Keratinocyte (primary cell): ENCODE measurements around the gene MNAT1. TPM values are rescaled to one million over a fixed set of nuclear protein-coding genes. Genes with fewer than 3 reads are reported as not detected.

Experiments used
- DNase-seq: peaks from one replicate; pipeline ENCODE4 v3.0.0-alpha.2; 2011; ENCODE audit warnings: low read depth, missing footprints, low spot score
- FAIRE-seq: peaks from 2 replicates; lab custom pipeline; 2011; peaks lifted over from hg19 to GRCh38; lab: Jason Lieb, UNC
- H2AFZ ChIP-seq: 2 replicates; pipeline ENCODE4 v1.6.0; 2012; ENCODE audit warnings: low read length, control low read depth, inconsistent platforms; ENCODE audit not compliant: control insufficient read depth
- H3K27ac ChIP-seq: 2 replicates; pipeline ENCODE4 v1.5.1; 2011; ENCODE audit warnings: low read length; ENCODE audit not compliant: control insufficient read depth, insufficient read depth
- H3K27me3 ChIP-seq: 3 replicates; pipeline ENCODE4 v1.6.0; 2011; ENCODE audit warnings: low read length; ENCODE audit not compliant: control insufficient read depth, insufficient read depth; ENCODE audit errors: extremely low read depth
- H3K36me3 ChIP-seq, 2 experiments: 2 replicates in 1 of 2; 3 replicates in 1 of 2; pipeline ENCODE4 v1.5.1; 2011; ENCODE audit warnings: low read length in 2 of 2, mild to moderate bottlenecking in 1 of 2; ENCODE audit not compliant: control insufficient read depth in 2 of 2, insufficient read depth in 2 of 2; ENCODE audit errors: extremely low read depth in 1 of 2
- H3K4me1 ChIP-seq: 3 replicates; pipeline ENCODE4 v1.5.1; 2011; ENCODE audit warnings: low read length; ENCODE audit not compliant: control insufficient read depth, insufficient read depth; ENCODE audit errors: extremely low read depth
- H3K4me2 ChIP-seq: 3 replicates; pipeline ENCODE4 v1.6.0; 2011; ENCODE audit warnings: low read depth, low read length; ENCODE audit not compliant: control insufficient read depth, insufficient read depth; ENCODE audit errors: extremely low read depth
- H3K4me3 ChIP-seq, 3 experiments: fragments of 200-600 bp in 1 of 3; sonication (generic) in 1 of 3; 2 replicates in 2 of 3; 3 replicates in 1 of 3; pipeline ENCODE4 v1.5.1; 2011 to 2016; ENCODE audit warnings: low read length in 3 of 3, mild to moderate bottlenecking in 3 of 3, control low read depth in 2 of 3, inconsistent platforms in 1 of 3, low read depth in 1 of 3, mixed read lengths in 1 of 3, mixed run types in 1 of 3, moderate library complexity in 1 of 3; ENCODE audit not compliant: control insufficient read depth in 2 of 3, insufficient read depth in 2 of 3; ENCODE audit errors: extremely low read depth in 1 of 3
- H3K79me2 ChIP-seq: 2 replicates; pipeline ENCODE4 v1.6.0; 2012; ENCODE audit warnings: low read length; ENCODE audit not compliant: control insufficient read depth, insufficient read depth
- H3K9ac ChIP-seq: 3 replicates; pipeline ENCODE4 v1.6.0; 2011; ENCODE audit warnings: low read length; ENCODE audit not compliant: control insufficient read depth, insufficient read depth; ENCODE audit errors: extremely low read depth
- H3K9me1 ChIP-seq: 3 replicates; pipeline ENCODE4 v1.6.0; 2011; ENCODE audit warnings: low read length; ENCODE audit not compliant: control insufficient read depth, insufficient read depth; ENCODE audit errors: extremely low read depth
- H3K9me3 ChIP-seq: 2 replicates; pipeline ENCODE4 v1.5.1; 2012; ENCODE audit warnings: low read depth, low read length; ENCODE audit not compliant: control insufficient read depth
- H4K20me1 ChIP-seq: 3 replicates; pipeline ENCODE4 v1.6.0; 2011; ENCODE audit warnings: low read length; ENCODE audit not compliant: control insufficient read depth, insufficient read depth; ENCODE audit errors: extremely low read depth
- EZH2 ChIP-seq: IDR thresholded peaks from one replicate; pipeline ENCODE4 v1.6.1; 2012; ENCODE audit warnings: inconsistent platforms, mild to moderate bottlenecking, low read length, moderate library complexity
- dilution Hi-C: fragments of 300-500 bp; cut with MboI; formaldehyde crosslinking; loops from one replicate; pipeline ENCODE4 v1.7.0; 2020; ENCODE audit warnings: low sequenced_read_pairs; ENCODE audit not compliant: extremely low pct_ligation_motif_present
- polyA plus RNA-seq, 5 experiments: library from polyadenylated mRNA; depleted of rRNA in 3 of 5; stranded (reverse) in 3 of 5; stranded (forward) in 1 of 5; unstranded in 1 of 5; fragments of >200 nt; gene quantifications; 1 replicate in 1 of 5; 2 replicates in 3 of 5; 3 replicates in 1 of 5; pipeline versions ENCODE4 v1.2.1 to v1.2.3, GENCODE V29; 2011 to 2012; ENCODE audit warnings: missing spikeins in 2 of 5, low read depth in 1 of 5, low replicate concordance in 1 of 5
- TF ChIP-seq, protein P1 (sequence below), 3 experiments: IDR thresholded peaks in 1 of 3; conservative IDR thresholded peaks in 1 of 3; optimal IDR thresholded peaks in 1 of 3; 2 replicates in 2 of 3; 3 replicates in 1 of 3; pipeline versions ENCODE3 to v1.5.1; 2011; ENCODE audit warnings: low read length in 3 of 3, mild to moderate bottlenecking in 3 of 3, moderate library complexity in 2 of 3, control low read depth in 1 of 3, inconsistent platforms in 1 of 3; ENCODE audit not compliant: insufficient read depth in 2 of 3; ENCODE audit errors: extremely low read depth in 1 of 3

The MNAT1 gene
- polyA plus RNA-seq, 1 donor (not counting 4 experiments of a cell fraction or from before 2014, with no cell fraction given) = 79.5 TPM

DNA sequence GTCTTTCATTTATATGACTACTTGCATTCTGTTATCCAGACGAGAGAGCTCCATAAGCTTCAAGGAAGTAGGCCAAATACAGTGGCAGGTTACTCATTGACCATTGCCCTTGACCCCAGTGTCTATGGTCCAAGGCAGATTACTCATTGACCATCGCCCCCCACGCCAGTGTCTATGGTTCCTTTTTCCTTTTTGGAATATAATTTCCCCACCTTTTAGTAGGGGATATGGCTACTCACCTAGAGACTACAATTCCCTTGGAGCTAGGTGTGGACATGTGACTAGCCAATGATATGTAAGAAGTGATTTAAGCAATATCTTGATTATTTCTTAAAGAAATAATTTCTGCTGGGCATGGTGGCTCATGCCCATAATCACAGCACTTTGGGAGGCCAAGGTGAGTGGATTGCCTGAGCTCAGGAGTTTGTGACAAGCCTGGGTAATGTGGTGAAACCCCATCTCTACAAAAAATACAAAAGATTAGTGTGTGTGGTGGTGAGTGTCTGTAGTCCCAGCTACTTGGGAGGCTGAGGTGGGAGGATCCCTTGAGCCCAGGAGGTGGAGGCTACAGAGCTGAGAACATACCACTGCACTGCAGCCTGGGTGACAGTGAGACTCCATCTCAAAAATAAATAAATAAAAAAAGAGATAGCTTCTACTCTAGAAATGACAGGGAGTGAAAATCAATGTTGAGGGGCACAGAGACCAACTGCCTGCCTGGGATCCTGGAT, 43.0 kb upstream of the MNAT1 start:
- Histone ChIP-seq H4K20me1 (no peaks in the 10 kb centered on the region), H3K4me3 (no peak overlapping the region), H3K36me3 (no peaks in the 10 kb centered on the region), H2AFZ (no peak overlapping the region), H3K9me3 (no peaks in the 10 kb centered on the region), H3K4me2 (no peak overlapping the region), H3K27ac (no peak overlapping the region), H3K9me1 (no peaks in the 10 kb centered on the region), H3K4me1 (no peaks in the 10 kb centered on the region), H3K79me2 (no peaks in the 10 kb centered on the region), H3K27me3 (no peaks in the 10 kb centered on the region), H3K9ac (no peak overlapping the region)
- FAIRE-seq (no peak), DNase-seq (no peak)
- TF ChIP-seq, protein P1, sequence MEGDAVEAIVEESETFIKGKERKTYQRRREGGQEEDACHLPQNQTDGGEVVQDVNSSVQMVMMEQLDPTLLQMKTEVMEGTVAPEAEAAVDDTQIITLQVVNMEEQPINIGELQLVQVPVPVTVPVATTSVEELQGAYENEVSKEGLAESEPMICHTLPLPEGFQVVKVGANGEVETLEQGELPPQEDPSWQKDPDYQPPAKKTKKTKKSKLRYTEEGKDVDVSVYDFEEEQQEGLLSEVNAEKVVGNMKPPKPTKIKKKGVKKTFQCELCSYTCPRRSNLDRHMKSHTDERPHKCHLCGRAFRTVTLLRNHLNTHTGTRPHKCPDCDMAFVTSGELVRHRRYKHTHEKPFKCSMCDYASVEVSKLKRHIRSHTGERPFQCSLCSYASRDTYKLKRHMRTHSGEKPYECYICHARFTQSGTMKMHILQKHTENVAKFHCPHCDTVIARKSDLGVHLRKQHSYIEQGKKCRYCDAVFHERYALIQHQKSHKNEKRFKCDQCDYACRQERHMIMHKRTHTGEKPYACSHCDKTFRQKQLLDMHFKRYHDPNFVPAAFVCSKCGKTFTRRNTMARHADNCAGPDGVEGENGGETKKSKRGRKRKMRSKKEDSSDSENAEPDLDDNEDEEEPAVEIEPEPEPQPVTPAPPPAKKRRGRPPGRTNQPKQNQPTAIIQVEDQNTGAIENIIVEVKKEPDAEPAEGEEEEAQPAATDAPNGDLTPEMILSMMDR (optimal IDR thresholded peaks at IDR 0.05 in 1 of 3, IDR thresholded peaks at IDR 0.05 in 1 of 3, conservative IDR thresholded peaks at IDR 0.05 in 1 of 3; ENCODE audit: extremely low read depth in 1 of 3, insufficient read depth in 2 of 3, low read length in 3 of 3) = no peak
- no peak for TF ChIP-seq EZH2
- dilution Hi-C loops = no loop called here

DNA sequence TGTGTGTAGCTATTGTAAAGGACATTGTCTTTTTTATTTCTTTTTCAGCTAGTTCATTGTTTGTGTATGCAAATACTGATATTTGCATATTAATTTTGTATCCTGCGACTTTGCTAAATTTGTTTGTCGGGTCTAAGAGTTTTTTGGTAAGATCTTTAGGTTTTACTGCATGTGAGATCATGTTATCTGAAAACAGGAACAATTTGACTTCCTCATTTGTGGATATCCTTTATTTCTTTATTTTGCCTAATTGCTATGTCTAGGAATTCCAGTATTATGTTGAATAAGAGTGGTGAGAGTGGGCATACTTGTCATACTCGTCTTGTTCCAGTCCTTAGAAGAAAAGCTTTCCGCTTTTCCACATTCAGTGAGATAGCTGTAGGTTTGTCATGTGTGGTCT, 39.2 kb upstream of the MNAT1 start:
- Histone ChIP-seq H3K79me2 (no peaks in the 10 kb centered on the region), H4K20me1 (no peaks in the 10 kb centered on the region), H3K27me3 (no peaks in the 10 kb centered on the region), H3K27ac (no peak overlapping the region), H3K9ac (no peak overlapping the region), H3K4me3 (no peak overlapping the region), H3K9me3 (no peaks in the 10 kb centered on the region), H2AFZ (no peak overlapping the region), H3K9me1 (no peaks in the 10 kb centered on the region), H3K36me3 (no peaks in the 10 kb centered on the region), H3K4me1 (no peaks in the 10 kb centered on the region), H3K4me2 (no peak overlapping the region)
- DNase-seq (no peak), FAIRE-seq (no peak)
- TF ChIP-seq, protein P1 (optimal IDR thresholded peaks at IDR 0.05 in 1 of 3, IDR thresholded peaks at IDR 0.05 in 1 of 3, conservative IDR thresholded peaks at IDR 0.05 in 1 of 3; ENCODE audit: extremely low read depth in 1 of 3, insufficient read depth in 2 of 3, low read length in 3 of 3) = no peak
- no peak for TF ChIP-seq EZH2
- dilution Hi-C loops = no loop called here
